Measurements from ENCODE around the gene FBN2.

DNA sequence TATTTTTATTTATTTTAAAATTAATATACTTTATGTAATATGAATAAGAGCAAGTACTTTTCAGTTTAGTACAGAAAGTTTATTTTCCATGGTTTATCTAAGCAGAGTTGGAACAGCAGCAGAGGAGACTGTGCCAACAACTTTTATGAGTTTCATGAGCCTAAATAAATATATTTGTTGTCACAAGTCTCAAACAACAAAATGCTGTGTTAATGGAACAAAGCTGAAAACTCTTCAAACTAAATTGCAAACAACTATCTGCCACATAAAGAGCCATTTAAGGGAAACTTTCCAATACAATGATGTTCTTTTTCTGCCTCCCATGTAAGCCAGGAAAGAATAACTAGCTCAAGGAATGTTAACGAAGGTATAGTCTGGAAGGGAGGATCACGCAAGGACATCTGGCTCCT is 96.1 kb downstream of the FBN2 start:
- TF ChIP-seq GATA2 (IDR thresholded peaks at IDR 0.05; ENCODE audit: low read depth, low read length), result no peak
- no peak for TF ChIP-seq GATA3 (IDR thresholded peaks at IDR 0.05; ENCODE audit: low read depth, low read length)

Measured in SH-SY5Y (cell line).